HG03135 (cell line): ENCODE results near the gene TSSK1B.
"Not testable (repeated sequence)": the region's sequence is repeated elsewhere in the genome, so short reads cannot be mapped to it uniquely, and the experiment has no call there.

Source experiments
- ATAC-seq: cut with Tn5 transposase; IDR thresholded peaks from one replicate; pipeline ENCODE4 v1.9.1; 2021; ENCODE audit warnings: mild to moderate bottlenecking, moderate library complexity; ENCODE audit not compliant: unreplicated experiment

TSSK1B gene

GRCh38 chr5:113404269-113404668 lies 30.5 kb downstream of the TSSK1B start:
- ATAC-seq = no peak

DNA sequence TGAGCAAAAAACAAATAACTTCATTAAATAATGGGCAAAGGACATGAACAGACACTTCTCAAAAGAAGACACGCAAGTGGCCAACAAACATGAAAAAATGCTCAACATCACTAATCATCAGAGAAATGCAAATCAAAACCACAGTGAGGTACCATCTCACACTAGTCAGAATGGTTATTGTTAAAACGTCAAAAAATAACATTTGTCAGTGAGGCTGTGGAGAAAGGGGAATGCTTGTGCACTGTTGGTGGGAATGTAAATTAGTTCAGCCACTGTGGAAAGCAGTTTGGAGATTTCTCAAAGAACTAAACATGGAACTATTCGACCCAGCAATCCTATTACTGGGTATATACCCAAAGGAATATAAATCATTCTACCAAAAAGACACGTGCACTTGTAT lies 36.8 kb downstream of the TSSK1B start:
- not testable (repeated sequence) for ATAC-seq

- no peak for ATAC-seq
These were observed 37.7 kb downstream of the TSSK1B start for GRCh38 chr5:113397046-113397445.

GRCh38 chr5:113394658-113395057 lies 40.1 kb downstream of the TSSK1B start:
- no peak for ATAC-seq

- no peak for ATAC-seq
These were observed 44.6 kb downstream of the TSSK1B start for GRCh38 chr5:113390224-113390623.

- no peak for ATAC-seq
These were observed 45.7 kb downstream of the TSSK1B start for GRCh38 chr5:113389116-113389515.

DNA sequence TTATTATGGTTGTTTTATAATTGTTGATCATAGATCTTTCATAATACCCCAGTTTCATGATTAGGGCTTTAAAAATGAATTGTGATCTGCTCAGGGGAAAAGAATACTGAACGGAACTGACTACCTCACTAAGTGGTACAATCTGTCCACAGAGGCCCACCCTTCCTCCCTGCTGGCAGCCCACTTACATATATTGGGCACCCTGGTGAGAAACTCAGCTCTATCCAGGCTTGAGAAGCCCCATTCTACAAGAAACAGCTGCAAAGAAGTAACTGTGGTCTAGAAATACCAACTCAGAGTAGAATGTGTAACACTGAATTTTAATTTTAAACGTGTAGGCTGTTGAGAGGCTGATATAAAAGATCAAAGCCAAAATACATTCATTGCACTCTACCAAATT lies 46.9 kb downstream of the TSSK1B start:
- no peak for ATAC-seq

DNA sequence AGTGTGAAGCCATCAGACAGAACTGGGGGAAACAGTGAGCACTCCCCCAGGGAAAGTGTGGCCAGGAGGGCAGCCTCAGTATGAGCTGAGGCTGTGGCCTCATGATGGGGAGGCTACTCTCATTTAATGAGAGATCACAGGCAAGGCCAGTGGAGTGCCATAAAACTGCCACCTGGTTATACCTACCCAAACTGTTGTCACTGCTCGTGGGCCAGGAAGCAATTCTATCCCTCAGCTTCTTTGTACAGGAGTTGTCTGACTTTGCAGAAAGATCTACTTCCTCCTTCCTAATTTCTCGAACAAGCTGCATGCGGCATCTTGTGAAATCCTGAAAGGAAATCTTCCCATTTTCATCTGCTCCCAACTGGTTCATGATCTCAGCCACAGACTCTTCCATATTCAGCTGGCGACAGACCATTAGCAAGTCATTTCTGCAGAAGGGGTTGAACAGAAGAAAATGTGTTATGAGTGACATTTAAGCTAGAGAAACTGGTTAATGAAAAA lies 50.0 kb downstream of the TSSK1B start:
- no peak for ATAC-seq

DNA sequence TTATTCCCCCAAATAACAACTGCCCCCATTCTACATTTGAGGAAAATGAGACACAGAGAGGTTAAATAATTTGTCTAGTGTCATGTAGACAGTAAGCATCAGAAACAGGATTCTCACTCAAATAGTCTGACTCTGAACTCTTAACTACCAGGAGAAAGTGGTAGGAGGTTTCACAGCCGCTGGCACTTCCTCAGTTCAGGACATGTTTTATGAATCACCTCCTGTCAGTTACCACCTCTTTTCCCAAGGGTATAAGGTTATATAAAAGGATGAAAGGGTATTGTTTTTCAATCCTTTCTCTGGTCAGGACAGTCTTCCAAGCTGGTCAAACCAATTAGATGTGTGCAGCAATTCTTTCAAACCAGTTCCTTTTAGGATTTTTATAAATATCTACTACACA lies 52.1 kb downstream of the TSSK1B start:
- ATAC-seq = no peak
